ENCODE measurements around the gene TMCO4. TPM values are rescaled to one million over a fixed set of nuclear protein-coding genes. Genes with fewer than 3 reads are reported as not detected.
"Not testable (repeated sequence)": the region's sequence is repeated elsewhere in the genome, so short reads cannot be mapped to it uniquely, and the experiment has no call there.

Gene TMCO4
- total RNA-seq, 1 experiment from 2014 or later, result 15.1 TPM

- Histone ChIP-seq H3K9me3 (no peaks in the 10 kb centered on the region), H3K4me3 (ENCODE audit: low read depth, low read length) (no peak overlapping the region), H3K27me3 (replicated peaks; ENCODE audit: control insufficient read depth, insufficient read depth, low read length) (no peaks in the 10 kb centered on the region), H3K36me3 (ENCODE audit: control insufficient read depth, insufficient read depth, low read length) (no peaks in the 10 kb centered on the region), H3K4me1 (peaks cover 11% of the 10 kb centered on the region)
- H3K4me1 Mint-ChIP-seq (ENCODE audit: low read depth, unreplicated experiment), result no peaks in the 10 kb centered on the region
- no peak overlapping the region for H3K4me3 Mint-ChIP-seq (ENCODE audit: unreplicated experiment)
- no peaks in the 10 kb centered on the region for H3K36me3 Mint-ChIP-seq (ENCODE audit: insufficient read depth, unreplicated experiment)
- no peak for TF ChIP-seq CTCF (IDR thresholded peaks at IDR 0.05; ENCODE audit: insufficient read depth in 1 of 2, low read depth in 1 of 2, low read length in 1 of 2, severe bottlenecking in 1 of 2, unreplicated experiment in 1 of 2)
- no peaks in the 10 kb centered on the region for H3K9me3 Mint-ChIP-seq (ENCODE audit: unreplicated experiment)
- intact Hi-C loops (cut with micrococcal nuclease; ENCODE audit: unreplicated experiment), result no loop called here
- BruUV-seq (replicated peaks), result no TSS peak
- ChIA-PET CTCF (interaction anchor here (1.1 kb wide), 2 partner anchors 12 to 14 kb away, joined by 3 to 4 read pairs; no protein-coding TSS in a partner anchor), POLR2A (no interaction called here)
- no peak overlapping the region for H3K27ac Mint-ChIP-seq (ENCODE audit: unreplicated experiment)
- DNase-seq, result no peak
- no peaks in the 10 kb centered on the region for H3K27me3 Mint-ChIP-seq (ENCODE audit: insufficient read depth, unreplicated experiment)
These were observed 159.7 kb downstream of the TMCO4 start for GRCh38 chr1:19639999-19640362.

DNA sequence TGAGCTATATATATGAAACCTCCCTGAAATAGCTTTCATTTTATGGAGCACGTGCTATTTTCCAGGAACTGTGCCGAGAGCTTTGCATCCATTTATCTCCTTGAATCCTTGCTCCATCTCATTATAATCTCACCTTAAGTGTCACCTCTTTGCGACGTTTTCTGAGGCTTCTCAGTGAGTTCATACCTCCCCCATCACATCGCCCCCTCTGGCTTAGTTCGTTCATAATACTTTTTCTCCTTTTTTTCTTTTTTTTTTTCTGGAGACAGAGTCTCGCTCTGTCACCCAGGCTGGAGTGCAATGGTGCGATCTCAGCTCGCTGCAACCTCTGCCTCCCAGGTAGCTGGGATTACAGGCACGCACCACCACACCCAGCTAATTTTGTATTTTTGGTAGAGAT, 160.5 kb downstream of the TMCO4 start:
- H3K9me3 Mint-ChIP-seq (ENCODE audit: unreplicated experiment); DNase-seq; H3K36me3 Mint-ChIP-seq (ENCODE audit: insufficient read depth, unreplicated experiment); intact Hi-C loops (cut with micrococcal nuclease; ENCODE audit: unreplicated experiment); POLR2A ChIA-PET; H3K27me3 ChIP-seq (replicated peaks; ENCODE audit: control insufficient read depth, insufficient read depth, low read length); H3K9me3 ChIP-seq; H3K4me1 Mint-ChIP-seq (ENCODE audit: low read depth, unreplicated experiment); CTCF ChIA-PET; H3K4me3 ChIP-seq (ENCODE audit: low read depth, low read length); H3K27ac Mint-ChIP-seq (ENCODE audit: unreplicated experiment); H3K27me3 Mint-ChIP-seq (ENCODE audit: insufficient read depth, unreplicated experiment); BruUV-seq (replicated peaks); H3K4me3 Mint-ChIP-seq (ENCODE audit: unreplicated experiment); H3K36me3 ChIP-seq (ENCODE audit: control insufficient read depth, insufficient read depth, low read length): not testable (repeated sequence)
- peaks cover 11% of the 10 kb centered on the region for H3K4me1 ChIP-seq

DNA sequence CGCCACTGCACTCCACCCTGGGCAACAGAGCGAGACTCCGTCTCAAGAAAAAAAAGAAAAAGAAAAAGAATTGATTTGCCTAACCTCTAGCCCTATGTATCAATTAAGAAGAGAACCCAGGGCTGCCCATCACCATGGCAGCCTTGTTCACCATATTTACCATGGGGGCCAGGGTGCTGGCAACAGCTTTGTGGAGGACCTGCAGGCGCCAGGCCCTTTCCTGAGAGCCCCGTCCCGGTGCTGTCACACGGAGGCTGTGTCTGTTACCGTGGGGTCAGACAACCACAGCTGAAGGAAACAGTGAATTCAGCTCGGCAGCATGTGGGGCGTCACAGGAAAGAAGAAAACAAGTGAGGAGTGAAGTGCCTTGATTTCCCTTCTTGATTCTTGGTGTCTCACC, 162.1 kb downstream of the TMCO4 start:
- no peak for TF ChIP-seq CTCF (IDR thresholded peaks at IDR 0.05; ENCODE audit: insufficient read depth in 1 of 2, low read depth in 1 of 2, low read length in 1 of 2, severe bottlenecking in 1 of 2, unreplicated experiment in 1 of 2)
- Mint-ChIP-seq H3K4me3 (ENCODE audit: unreplicated experiment) (no peak overlapping the region), H3K9me3 (ENCODE audit: unreplicated experiment) (no peaks in the 10 kb centered on the region), H3K27ac (ENCODE audit: unreplicated experiment) (no peak overlapping the region), H3K36me3 (ENCODE audit: insufficient read depth, unreplicated experiment) (peaks cover under 1% of the 10 kb centered on the region), H3K4me1 (ENCODE audit: low read depth, unreplicated experiment) (no peaks in the 10 kb centered on the region), H3K27me3 (ENCODE audit: insufficient read depth, unreplicated experiment) (no peaks in the 10 kb centered on the region)
- BruUV-seq (replicated peaks), result no TSS peak
- DNase-seq, result no peak
- ChIA-PET POLR2A (no interaction called here), CTCF (no interaction called here)
- intact Hi-C loops (cut with micrococcal nuclease; ENCODE audit: unreplicated experiment), result no loop called here
- no peak overlapping the region for H3K4me3 ChIP-seq (ENCODE audit: low read depth, low read length)
- H3K27me3 ChIP-seq (replicated peaks; ENCODE audit: control insufficient read depth, insufficient read depth, low read length), result no peaks in the 10 kb centered on the region
- H3K36me3 ChIP-seq (ENCODE audit: control insufficient read depth, insufficient read depth, low read length), result no peaks in the 10 kb centered on the region
- H3K4me1 ChIP-seq, result peaks cover 11% of the 10 kb centered on the region
- H3K9me3 ChIP-seq, result no peaks in the 10 kb centered on the region

DNA sequence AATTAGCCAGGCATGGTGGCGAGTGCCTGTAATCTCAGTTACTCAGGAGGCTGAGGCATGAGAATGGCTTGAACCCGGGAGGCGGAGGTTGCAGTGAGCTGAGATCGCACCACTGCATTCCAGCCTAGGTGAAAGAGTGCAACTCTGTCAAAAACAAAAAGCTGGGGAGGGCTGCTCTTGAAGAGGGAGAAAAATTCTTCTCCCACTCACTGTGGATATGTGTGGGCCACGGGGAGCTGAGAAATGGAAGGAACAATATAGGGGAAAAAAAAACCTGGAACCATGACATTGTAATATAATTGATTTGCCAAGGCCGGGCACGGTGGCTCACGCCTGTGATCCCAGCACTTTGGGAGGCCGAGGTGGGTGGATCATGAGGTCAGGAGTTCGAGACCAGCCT, 163.0 kb downstream of the TMCO4 start:
- H3K4me3 ChIP-seq (ENCODE audit: low read depth, low read length); BruUV-seq (replicated peaks); H3K9me3 Mint-ChIP-seq (ENCODE audit: unreplicated experiment); H3K27me3 ChIP-seq (replicated peaks; ENCODE audit: control insufficient read depth, insufficient read depth, low read length); H3K4me1 Mint-ChIP-seq (ENCODE audit: low read depth, unreplicated experiment); H3K36me3 Mint-ChIP-seq (ENCODE audit: insufficient read depth, unreplicated experiment); DNase-seq; H3K4me3 Mint-ChIP-seq (ENCODE audit: unreplicated experiment); H3K27ac Mint-ChIP-seq (ENCODE audit: unreplicated experiment); H3K9me3 ChIP-seq; CTCF ChIA-PET; POLR2A ChIA-PET; H3K36me3 ChIP-seq (ENCODE audit: control insufficient read depth, insufficient read depth, low read length); H3K27me3 Mint-ChIP-seq (ENCODE audit: insufficient read depth, unreplicated experiment); intact Hi-C loops (cut with micrococcal nuclease; ENCODE audit: unreplicated experiment): not testable (repeated sequence)
- peaks cover 11% of the 10 kb centered on the region for H3K4me1 ChIP-seq
